Bronchial epithelial cell (primary cell): ENCODE data around the gene REN. TPM values are rescaled to one million over a fixed set of nuclear protein-coding genes. Genes with fewer than 3 reads are reported as not detected.

ENCODE experiments used
- DNase-seq: peaks from one replicate; pipeline ENCODE4 v3.0.0-alpha.2; 2010; ENCODE audit warnings: low read depth
- FAIRE-seq: peaks from 2 replicates; lab custom pipeline; 2011; peaks lifted over from hg19 to GRCh38; lab: Jason Lieb, UNC
- H3K27me3 ChIP-seq: 2 replicates; pipeline ENCODE4 v1.5.1; 2011; ENCODE audit warnings: low read length; ENCODE audit not compliant: control insufficient read depth, insufficient read depth
- H3K36me3 ChIP-seq: 2 replicates; pipeline ENCODE4 v1.5.1; 2011; ENCODE audit warnings: low read length; ENCODE audit not compliant: control insufficient read depth, insufficient read depth
- H3K4me3 ChIP-seq: 2 replicates; pipeline ENCODE4 v1.5.1; 2011; ENCODE audit warnings: mild to moderate bottlenecking, low read depth, low read length, control low read depth
- CTCF ChIP-seq: IDR thresholded peaks from 2 replicates; pipeline ENCODE4 v1.5.1; 2011; ENCODE audit warnings: mild to moderate bottlenecking, moderate library complexity, low read length, control low read depth, inconsistent platforms; ENCODE audit not compliant: insufficient read depth, severe bottlenecking
- total RNA-seq: library from RNA; depleted of rRNA; stranded (reverse); fragments of >200 nt; gene quantifications from 2 replicates; pipeline ENCODE4 v1.2.1, GENCODE V29; 2014

Gene REN
- total RNA-seq, 1 donor from 2014 or later = 0.26 TPM

GRCh38 chr1:204201348-204202040 lies 35.4 kb upstream of the REN start:
- DNase-seq (no peak), FAIRE-seq (no peak)
- no peak overlapping the region for H3K4me3 ChIP-seq
- H3K36me3 ChIP-seq = no peaks in the 10 kb centered on the region
- no peak for TF ChIP-seq CTCF
- no peaks in the 10 kb centered on the region for H3K27me3 ChIP-seq

GRCh38 chr1:204199579-204199978 lies 33.4 kb upstream of the REN start:
- DNase-seq (no peak), FAIRE-seq (no peak)
- H3K4me3 ChIP-seq = no peak overlapping the region
- no peaks in the 10 kb centered on the region for H3K36me3 ChIP-seq
- no peak for TF ChIP-seq CTCF
- no peaks in the 10 kb centered on the region for H3K27me3 ChIP-seq

GRCh38 chr1:204198348-204199340 lies 32.5 kb upstream of the REN start:
- Histone ChIP-seq H3K27me3 (no peaks in the 10 kb centered on the region), H3K4me3 (no peak overlapping the region), H3K36me3 (no peaks in the 10 kb centered on the region)
- peak; percentile 90 for DNase-seq
- peak; percentile 47 for TF ChIP-seq CTCF
- FAIRE-seq = peak; percentile 76

GRCh38 chr1:204197068-204197467 lies 30.9 kb upstream of the REN start:
- FAIRE-seq (no peak), DNase-seq (no peak)
- H3K27me3 ChIP-seq = no peaks in the 10 kb centered on the region
- H3K4me3 ChIP-seq = no peak overlapping the region
- TF ChIP-seq CTCF = no peak
- H3K36me3 ChIP-seq = no peaks in the 10 kb centered on the region

GRCh38 chr1:204196068-204196795 lies 30.1 kb upstream of the REN start, which contains the start of gene KISS1:
TSS of gene KISS1 (minus strand) at chr1:204196491. CDS start at chr1:204192876, 3,615 bp downstream.
- FAIRE-seq = no peak
- no peak within 1 kb of the TSS for H3K4me3 ChIP-seq
- H3K27me3 ChIP-seq = no peaks in the 10 kb centered on the region
- no peak for DNase-seq
- no peaks in the 10 kb centered on the region for H3K36me3 ChIP-seq
- TF ChIP-seq CTCF = no peak
